Ishikawa (cell line): ENCODE data around the gene PACC1.

Experiments
- CEBPB ChIP-seq: IDR thresholded peaks from 2 replicates; pipeline ENCODE4 v1.6.1; 2012
- CREB1 ChIP-seq: IDR thresholded peaks from 2 replicates; pipeline ENCODE4 v1.6.1; 2012; ENCODE audit warnings: low read depth
- EGR1 ChIP-seq: IDR thresholded peaks from 2 replicates; pipeline ENCODE4 v1.6.1; 2012
- EP300 ChIP-seq: IDR thresholded peaks from 2 replicates; pipeline ENCODE4 v1.6.1; 2012; ENCODE audit warnings: borderline replicate concordance
- FOXM1 ChIP-seq: IDR thresholded peaks from 2 replicates; pipeline ENCODE4 v1.6.1; 2012; ENCODE audit warnings: low read depth, borderline replicate concordance
- MAX ChIP-seq: IDR thresholded peaks from 2 replicates; pipeline ENCODE4 v1.6.1; 2012
- NFIC ChIP-seq: IDR thresholded peaks from 2 replicates; pipeline ENCODE4 v1.6.1; 2012
- RAD21 ChIP-seq: IDR thresholded peaks from 2 replicates; pipeline ENCODE4 v1.6.1; 2012; ENCODE audit warnings: low read depth
- REST ChIP-seq: IDR thresholded peaks from 2 replicates; pipeline ENCODE4 v1.6.1; 2012; ENCODE audit warnings: low read depth, mild to moderate bottlenecking
- TAF1 ChIP-seq: IDR thresholded peaks from 2 replicates; pipeline ENCODE4 v1.6.1; 2012; ENCODE audit warnings: low read depth, mild to moderate bottlenecking
- TCF12 ChIP-seq: IDR thresholded peaks from 2 replicates; pipeline ENCODE4 v1.6.1; 2012; ENCODE audit warnings: low read depth
- TEAD4 ChIP-seq: IDR thresholded peaks from 2 replicates; pipeline ENCODE4 v1.6.1; 2012
- YY1 ChIP-seq: IDR thresholded peaks from 2 replicates; pipeline ENCODE4 v1.6.1; 2012; ENCODE audit warnings: low read depth
- ZBTB7A ChIP-seq: IDR thresholded peaks from 2 replicates; pipeline ENCODE4 v1.6.1; 2012; ENCODE audit warnings: low read depth
- TF ChIP-seq, protein P1 (sequence below): IDR thresholded peaks from 2 replicates; pipeline ENCODE4 v1.6.1; 2012

Gene PACC1

GRCh38 chr1:212328248-212328647, 86.4 kb downstream of the PACC1 start:
- TF ChIP-seq MAX: no peak
- no peak for TF ChIP-seq EP300
- TF ChIP-seq FOXM1: no peak
- no peak for TF ChIP-seq ZBTB7A
- TF ChIP-seq TEAD4: no peak
- TF ChIP-seq CEBPB: no peak
- TF ChIP-seq REST: no peak
- TF ChIP-seq, protein P1, sequence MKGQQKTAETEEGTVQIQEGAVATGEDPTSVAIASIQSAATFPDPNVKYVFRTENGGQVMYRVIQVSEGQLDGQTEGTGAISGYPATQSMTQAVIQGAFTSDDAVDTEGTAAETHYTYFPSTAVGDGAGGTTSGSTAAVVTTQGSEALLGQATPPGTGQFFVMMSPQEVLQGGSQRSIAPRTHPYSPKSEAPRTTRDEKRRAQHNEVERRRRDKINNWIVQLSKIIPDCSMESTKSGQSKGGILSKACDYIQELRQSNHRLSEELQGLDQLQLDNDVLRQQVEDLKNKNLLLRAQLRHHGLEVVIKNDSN: no peak
- TF ChIP-seq TAF1: no peak
- TF ChIP-seq RAD21: no peak
- no peak for TF ChIP-seq EGR1
- TF ChIP-seq CREB1: no peak
- TF ChIP-seq NFIC: no peak
- TF ChIP-seq YY1: no peak
- no peak for TF ChIP-seq TCF12

- TF ChIP-seq TEAD4: no peak
- TF ChIP-seq CREB1: no peak
- TF ChIP-seq YY1: no peak
- TF ChIP-seq EGR1: no peak
- TF ChIP-seq CEBPB: no peak
- TF ChIP-seq MAX: no peak
- TF ChIP-seq RAD21: no peak
- TF ChIP-seq TAF1: no peak
Observed at GRCh38 chr1:212326541-212326940, 88.1 kb downstream of the PACC1 start.

GRCh38 chr1:212323066-212323465, 91.6 kb downstream of the PACC1 start:
- TF ChIP-seq TCF12 (no peak), TAF1 (no peak), FOXM1 (no peak), ZBTB7A (no peak), NFIC (no peak), CEBPB (no peak), REST (no peak), RAD21 (no peak), CREB1 (no peak), YY1 (no peak), EP300 (no peak), EGR1 (no peak), TEAD4 (no peak), MAX (no peak)
- TF ChIP-seq, protein P1: no peak

GRCh38 chr1:212317916-212318315, 96.8 kb downstream of the PACC1 start:
- TF ChIP-seq ZBTB7A (no peak), RAD21 (no peak), YY1 (no peak), NFIC (no peak), CREB1 (no peak), CEBPB (no peak), EGR1 (no peak), EP300 (no peak), TAF1 (no peak), FOXM1 (no peak), TEAD4 (no peak), MAX (no peak), TCF12 (no peak)
- TF ChIP-seq, protein P1: no peak

- TF ChIP-seq RAD21: peak; percentile 60
- TF ChIP-seq YY1: no peak
- no peak for TF ChIP-seq EGR1
- TF ChIP-seq CREB1: no peak
- no peak for TF ChIP-seq TAF1
- TF ChIP-seq TCF12: no peak
- TF ChIP-seq REST: no peak
- TF ChIP-seq FOXM1: no peak
Observed at GRCh38 chr1:212315907-212316306, 98.8 kb downstream of the PACC1 start.
